ENCODE results near the gene NFKBIB. TPM values are rescaled to one million over a fixed set of nuclear protein-coding genes. Genes with fewer than 3 reads are reported as not detected.
A peak's percentile ranks its signal among the peaks of the same experiment; 100 is the strongest.

NFKBIB gene
- total and polyA plus RNA-seq, 2 of the 8 experiments (the other 6 are each of a cell fraction or from before 2014, with no cell fraction given) = 37.3 to 44.1 TPM

DNA sequence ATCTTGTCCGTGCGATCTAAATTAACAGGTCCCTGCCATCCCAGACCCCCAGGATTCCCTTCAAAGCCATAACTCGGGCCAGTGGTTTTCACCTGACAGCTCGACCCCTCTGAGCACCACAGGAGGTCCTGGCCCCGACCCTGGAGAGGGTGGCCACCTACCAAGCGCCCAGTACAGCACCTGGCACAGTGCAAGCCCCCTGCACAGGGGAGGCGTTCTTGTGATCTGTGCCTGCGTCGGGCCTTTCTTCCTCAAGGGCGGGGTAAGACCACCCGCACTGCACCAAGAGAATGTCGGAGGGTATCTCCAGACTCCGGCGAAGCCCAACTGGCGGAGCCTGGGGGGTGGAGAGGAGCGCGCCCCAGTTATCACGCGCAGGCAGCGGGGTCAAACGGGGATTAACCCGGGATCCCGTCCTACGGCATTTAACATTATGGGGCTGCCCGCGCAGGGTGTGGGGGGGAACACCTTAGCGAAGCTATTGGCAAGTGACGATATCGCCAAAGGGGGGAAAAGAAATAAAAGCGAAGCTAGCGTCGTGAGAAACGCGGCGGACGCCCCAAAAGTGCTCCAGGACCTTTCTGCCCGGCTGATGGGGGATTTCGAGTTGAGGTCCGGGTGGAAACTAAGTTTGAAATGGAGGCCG, 48.7 kb upstream of the NFKBIB start (continued):
- TF ChIP-seq EZH2 (IDR thresholded peaks at IDR 0.05; ENCODE audit: low read depth, low read length, severe bottlenecking) (no peak), SIN3A (conservative IDR thresholded peaks at IDR 0.05 in 1 of 2, IDR thresholded peaks at IDR 0.05 in 1 of 2; ENCODE audit: low read depth in 1 of 2, low read length in 2 of 2) (peak in 1 of 2 experiments; percentile 55; a peak in 1 of 4 replicates), FOSL1 (IDR thresholded peaks at IDR 0.05; ENCODE audit: insufficient read depth, low read depth, low read length) (no peak), RBBP5 (IDR thresholded peaks at IDR 0.05; ENCODE audit: borderline replicate concordance, low read depth, low read length) (0 out of 2 replicates have a peak, but pooled peaks have one; percentile 24), HDAC2 (IDR thresholded peaks at IDR 0.05; ENCODE audit: borderline replicate concordance in 1 of 2, low read depth in 2 of 2, low read length in 2 of 2) (0 out of 4 replicates have a peak, but pooled peaks of 1 of the 2 experiments have one; percentile 25), TAF7 (optimal IDR thresholded peaks at IDR 0.05; ENCODE audit: borderline replicate concordance, low read depth, low read length) (peak; percentile 43), KDM4A (IDR thresholded peaks at IDR 0.05; ENCODE audit: low read depth, low read length, severe bottlenecking) (peak; percentile 28), TEAD4 (IDR thresholded peaks at IDR 0.05; ENCODE audit: low read depth, low read length) (no peak), POLR2AphosphoS5 (IDR thresholded peaks at IDR 0.05; ENCODE audit: low read depth, low read length) (no peak)
- TF ChIP-seq, protein P1, sequence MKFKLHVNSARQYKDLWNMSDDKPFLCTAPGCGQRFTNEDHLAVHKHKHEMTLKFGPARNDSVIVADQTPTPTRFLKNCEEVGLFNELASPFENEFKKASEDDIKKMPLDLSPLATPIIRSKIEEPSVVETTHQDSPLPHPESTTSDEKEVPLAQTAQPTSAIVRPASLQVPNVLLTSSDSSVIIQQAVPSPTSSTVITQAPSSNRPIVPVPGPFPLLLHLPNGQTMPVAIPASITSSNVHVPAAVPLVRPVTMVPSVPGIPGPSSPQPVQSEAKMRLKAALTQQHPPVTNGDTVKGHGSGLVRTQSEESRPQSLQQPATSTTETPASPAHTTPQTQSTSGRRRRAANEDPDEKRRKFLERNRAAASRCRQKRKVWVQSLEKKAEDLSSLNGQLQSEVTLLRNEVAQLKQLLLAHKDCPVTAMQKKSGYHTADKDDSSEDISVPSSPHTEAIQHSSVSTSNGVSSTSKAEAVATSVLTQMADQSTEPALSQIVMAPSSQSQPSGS (IDR thresholded peaks at IDR 0.05; ENCODE audit: low read length) = no peak

All from H1 (cell line).